Measurements from ENCODE around the gene RUNDC3A.
A peak's percentile ranks its signal among the peaks of the same experiment; 100 is the strongest.
"Not testable (repeated sequence)": the region's sequence is repeated elsewhere in the genome, so short reads cannot be mapped to it uniquely, and the experiment has no call there.

The RUNDC3A gene

DNA sequence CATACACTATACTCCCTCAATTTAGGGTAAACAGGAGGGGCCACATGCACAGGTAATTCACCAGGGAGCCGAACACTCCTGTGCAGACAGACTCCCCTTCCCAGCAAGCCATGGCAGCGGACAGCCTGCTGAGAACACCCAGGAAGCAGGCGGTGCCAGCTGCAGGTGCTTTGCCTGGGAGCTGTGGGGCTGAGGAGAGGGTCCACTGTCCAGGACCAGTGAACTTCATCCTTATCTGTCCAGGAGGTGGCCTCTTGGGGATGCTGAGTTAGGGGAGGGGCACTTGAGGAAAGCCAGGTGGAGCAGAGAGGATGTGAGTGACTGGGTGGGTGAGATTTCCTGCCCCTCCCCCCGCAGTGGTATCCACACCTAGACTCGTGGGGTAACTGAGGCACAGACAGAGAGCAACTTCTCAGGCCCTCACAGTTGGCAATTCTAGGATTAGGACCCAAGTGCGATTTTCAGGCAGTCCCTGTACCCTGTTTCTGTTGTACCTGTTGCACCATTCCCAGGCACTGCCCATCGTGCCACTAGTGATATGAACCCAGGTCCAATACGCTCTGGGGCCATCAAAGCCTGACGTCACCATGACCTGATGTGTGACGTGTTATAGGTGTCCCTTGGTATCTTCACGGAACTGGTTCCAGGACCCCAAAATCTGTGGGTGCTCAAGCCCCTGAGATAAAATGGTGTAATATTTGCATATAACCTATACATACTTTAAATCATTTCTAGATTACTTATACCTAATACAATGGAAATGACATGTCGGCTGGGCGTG lies 37.9 kb downstream of the RUNDC3A start:
- DNase-seq, result no peak

DNA sequence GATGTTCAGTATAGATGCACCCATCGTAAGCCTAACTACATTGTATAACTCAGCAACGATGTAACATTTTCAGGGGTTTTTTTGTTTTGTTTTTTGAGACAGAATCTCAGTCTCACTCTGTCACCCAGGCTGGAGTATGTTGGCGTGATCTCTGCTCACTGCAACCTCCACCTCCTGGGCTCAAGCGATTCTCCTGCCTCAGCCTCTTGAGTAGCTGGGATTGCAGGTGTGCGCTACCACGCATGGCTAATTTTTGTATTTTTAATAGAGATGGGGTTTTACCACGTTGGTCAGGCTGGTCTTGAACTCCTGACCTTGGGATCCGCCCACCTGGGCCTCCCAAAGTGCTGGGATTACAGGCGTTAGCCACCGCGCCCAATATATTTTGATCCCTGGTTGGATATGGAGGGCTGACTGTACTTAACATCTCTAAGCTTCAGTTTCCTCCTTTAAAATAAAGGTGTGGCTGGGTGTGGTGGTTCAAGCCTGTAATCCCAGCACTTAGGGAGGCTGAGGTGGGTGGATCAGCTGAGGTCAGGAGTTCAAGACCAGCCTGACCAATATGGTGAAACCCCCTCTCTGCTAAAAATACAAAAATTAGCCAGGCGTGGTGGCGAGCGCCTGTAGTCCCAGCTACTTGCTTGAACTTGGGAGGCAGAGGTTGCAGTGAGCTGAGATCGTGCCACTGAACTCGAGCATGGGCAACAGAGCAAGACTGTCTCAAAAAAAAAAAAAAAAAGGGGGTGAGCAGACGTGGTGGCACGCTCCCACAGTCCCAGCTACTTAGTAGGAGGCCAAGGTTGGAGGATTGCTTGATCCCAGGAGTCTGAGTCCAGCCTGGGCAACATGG lies 39.0 kb downstream of the RUNDC3A start:
- DNase-seq, result not testable (repeated sequence)

DNA sequence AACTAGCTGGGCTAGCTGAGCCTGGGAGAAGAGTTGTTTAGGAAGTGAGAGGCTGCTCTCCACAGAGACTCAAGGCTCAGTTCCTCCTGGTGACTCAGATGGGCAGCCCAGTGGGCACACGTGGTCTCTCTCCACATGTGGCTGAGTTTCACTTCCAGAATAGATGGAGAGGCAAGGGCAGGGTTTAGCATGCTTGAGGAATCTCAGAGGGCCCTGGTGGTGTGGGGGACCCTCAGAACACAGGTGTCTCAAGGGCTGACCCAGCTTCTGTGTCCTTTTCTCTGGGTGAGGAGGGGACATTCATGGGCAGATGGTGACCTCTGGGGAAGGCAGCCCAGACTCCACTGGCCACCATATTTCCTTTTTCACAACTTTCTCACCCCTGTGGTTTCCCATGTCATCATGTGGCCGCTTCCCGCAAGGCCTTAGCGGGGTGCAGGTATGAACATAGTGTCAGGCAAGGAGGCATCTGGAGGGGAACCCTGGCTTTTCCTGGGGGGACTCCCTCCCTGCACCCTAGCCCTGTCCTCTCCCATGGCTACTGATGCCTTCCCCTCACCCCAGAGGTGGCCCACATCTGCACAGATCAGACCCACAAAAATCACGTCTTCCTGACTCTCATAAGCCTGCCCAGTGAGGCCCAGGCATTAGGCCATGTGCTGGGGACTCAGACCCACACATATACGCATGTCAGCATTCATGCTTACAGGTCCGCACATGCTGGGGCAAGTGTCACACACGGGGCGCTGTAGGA lies 40.0 kb downstream of the RUNDC3A start:
- peak; percentile 29 to 72 for DNase-seq

DNA sequence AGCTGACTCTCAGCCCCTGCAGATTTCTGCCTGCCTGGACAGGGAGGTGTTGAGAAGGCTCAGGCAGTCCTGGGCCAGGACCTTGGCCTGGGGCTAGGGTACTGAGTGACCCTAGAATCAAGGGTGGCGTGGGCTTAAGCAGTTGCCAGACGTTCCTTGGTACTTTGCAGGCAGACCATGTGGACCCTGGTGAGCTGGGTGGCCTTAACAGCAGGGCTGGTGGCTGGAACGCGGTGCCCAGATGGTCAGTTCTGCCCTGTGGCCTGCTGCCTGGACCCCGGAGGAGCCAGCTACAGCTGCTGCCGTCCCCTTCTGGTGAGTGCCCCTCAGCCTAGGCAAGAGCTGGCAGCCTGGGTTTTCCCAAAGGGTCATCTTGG lies 40.6 kb downstream of the RUNDC3A start:
- no peak for DNase-seq

DNA sequence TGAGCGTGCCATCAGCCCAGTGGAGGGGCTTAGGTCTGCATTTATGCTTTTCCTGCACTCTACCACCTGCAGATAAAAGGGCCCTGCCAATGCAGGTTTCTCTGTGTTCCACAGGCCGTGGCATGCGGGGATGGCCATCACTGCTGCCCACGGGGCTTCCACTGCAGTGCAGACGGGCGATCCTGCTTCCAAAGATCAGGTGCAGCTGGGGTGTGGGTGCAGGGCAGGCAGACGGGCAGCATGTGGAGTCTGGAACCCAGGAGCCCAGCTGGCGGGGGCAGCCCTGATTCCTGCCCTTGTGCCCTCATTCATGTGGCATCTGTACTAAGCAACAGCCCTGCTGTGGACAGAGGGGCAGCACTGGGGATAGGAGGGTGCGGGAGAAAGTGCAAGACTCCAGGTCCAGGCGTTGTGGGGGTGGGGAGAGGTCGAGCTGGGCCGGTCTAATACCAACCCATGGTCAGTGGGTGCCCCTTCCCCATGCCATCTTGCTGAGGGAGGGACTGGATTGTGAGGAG lies 41.2 kb downstream of the RUNDC3A start:
- DNase-seq, result no peak

DNA sequence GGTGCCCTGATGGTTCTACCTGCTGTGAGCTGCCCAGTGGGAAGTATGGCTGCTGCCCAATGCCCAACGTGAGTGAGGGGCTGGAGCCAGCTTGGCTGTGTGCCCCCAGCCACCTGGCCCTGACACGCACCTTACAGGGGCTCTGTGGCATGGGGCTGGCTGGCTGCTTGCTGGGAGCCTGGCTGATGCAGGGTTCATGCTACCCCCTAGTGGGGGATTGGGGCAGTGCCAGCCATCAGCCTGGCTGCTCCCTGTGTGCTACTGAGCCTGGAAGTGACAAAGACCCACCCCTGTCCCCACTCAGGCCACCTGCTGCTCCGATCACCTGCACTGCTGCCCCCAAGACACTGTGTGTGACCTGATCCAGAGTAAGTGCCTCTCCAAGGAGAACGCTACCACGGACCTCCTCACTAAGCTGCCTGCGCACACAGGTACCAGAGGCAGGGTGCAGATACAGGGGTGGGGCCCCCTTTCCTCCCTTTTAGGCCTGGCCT lies 42.4 kb downstream of the RUNDC3A start:
- peak; percentile 26 to 29 for DNase-seq

DNA sequence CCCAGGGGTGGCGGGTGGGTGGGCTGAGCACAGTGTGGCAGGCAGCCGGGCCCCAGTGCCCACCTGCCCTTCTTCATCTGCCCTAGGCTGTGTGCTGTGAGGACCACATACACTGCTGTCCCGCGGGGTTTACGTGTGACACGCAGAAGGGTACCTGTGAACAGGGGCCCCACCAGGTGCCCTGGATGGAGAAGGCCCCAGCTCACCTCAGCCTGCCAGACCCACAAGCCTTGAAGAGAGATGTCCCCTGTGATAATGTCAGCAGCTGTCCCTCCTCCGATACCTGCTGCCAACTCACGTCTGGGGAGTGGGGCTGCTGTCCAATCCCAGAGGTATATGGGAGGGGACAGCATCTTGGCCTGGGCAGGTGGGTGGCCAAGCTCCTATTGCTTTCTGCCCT lies 43.1 kb downstream of the RUNDC3A start:
- no peak for DNase-seq

DNA sequence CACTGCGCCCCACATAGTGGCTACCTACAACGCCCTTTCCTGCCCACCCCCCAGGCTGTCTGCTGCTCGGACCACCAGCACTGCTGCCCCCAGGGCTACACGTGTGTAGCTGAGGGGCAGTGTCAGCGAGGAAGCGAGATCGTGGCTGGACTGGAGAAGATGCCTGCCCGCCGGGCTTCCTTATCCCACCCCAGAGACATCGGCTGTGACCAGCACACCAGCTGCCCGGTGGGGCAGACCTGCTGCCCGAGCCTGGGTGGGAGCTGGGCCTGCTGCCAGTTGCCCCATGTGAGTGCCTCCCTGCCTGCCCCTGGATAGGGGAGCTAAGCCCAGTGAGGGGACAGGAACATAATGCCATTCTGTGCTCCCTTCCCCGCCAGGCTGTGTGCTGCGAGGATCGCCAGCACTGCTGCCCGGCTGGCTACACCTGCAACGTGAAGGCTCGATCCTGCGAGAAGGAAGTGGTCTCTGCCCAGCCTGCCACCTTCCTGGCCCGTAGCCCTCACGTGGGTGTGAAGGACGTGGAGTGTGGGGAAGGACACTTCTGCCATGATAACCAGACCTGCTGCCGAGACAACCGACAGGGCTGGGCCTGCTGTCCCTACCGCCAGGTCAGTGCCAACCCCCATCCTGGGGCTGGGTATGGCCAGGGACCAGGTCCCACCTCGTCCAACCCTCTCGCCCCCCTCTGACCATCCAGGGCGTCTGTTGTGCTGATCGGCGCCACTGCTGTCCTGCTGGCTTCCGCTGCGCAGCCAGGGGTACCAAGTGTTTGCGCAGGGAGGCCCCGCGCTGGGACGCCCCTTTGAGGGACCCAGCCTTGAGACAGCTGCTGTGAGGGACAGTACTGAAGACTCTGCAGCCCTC lies 43.8 kb downstream of the RUNDC3A start:
- no peak for DNase-seq

DNA sequence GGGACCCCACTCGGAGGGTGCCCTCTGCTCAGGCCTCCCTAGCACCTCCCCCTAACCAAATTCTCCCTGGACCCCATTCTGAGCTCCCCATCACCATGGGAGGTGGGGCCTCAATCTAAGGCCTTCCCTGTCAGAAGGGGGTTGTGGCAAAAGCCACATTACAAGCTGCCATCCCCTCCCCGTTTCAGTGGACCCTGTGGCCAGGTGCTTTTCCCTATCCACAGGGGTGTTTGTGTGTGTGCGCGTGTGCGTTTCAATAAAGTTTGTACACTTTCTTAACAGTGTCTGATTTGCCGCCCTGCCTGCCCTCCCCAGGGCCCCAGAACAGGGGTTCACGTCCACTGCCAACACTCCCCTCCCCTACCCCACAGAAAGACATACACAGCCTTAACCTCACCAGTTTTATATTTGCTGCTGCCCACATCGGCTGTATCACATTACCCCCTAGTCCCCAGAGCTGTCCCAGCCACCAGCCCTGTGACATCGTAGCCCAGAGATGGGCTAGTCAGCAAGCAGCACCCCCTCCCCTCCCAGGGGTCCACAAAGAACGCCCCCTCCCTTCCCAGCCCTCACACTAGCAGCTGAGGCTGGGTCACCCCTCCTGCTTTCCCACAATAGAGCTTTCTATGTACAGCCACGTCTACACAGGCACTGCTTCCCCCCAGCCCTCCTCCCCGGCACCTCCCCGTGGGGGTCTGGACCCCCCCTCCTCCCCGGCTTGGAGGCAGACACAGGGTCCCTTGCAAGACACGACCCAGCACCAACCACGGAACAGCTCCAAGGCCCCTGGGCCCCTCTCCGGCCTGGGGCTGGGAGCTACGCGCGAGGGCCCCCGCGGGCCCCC lies 44.6 kb downstream of the RUNDC3A start:
- DNase-seq, result no peak

DNA sequence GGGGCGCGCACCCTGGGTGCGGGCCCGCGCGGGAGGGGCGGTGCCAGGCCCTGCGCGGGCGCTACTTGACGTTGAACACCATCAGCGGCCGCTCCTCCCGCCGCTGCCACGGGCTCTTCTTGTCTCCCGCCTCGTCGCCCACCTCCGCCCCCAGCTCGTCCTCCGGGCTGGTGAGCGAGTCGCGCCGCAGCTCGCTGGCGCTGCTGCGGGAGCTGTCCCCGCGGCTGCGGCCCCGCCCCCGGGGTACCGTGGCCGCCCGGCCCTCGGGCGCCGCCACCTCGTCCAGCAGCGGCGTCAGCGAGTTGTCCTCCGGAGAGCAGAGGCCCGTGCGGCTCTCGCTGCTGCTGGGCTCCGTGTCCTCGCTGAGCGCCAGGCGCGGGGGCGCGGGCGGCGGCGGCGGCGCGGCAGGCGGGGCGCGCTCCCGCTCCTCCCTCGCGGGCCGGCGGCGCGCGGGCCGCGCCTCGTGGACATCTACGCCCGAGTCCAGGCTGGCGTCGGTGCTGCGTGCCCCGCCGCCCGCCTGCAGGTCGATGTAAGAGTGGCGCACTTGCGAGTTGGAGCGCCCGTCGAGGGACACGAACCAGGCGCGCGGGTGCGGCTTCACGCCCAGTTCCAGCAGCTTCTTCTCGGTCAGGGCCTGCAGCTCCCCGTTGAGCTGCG lies 45.4 kb downstream of the RUNDC3A start:
- no peak for DNase-seq

DNA sequence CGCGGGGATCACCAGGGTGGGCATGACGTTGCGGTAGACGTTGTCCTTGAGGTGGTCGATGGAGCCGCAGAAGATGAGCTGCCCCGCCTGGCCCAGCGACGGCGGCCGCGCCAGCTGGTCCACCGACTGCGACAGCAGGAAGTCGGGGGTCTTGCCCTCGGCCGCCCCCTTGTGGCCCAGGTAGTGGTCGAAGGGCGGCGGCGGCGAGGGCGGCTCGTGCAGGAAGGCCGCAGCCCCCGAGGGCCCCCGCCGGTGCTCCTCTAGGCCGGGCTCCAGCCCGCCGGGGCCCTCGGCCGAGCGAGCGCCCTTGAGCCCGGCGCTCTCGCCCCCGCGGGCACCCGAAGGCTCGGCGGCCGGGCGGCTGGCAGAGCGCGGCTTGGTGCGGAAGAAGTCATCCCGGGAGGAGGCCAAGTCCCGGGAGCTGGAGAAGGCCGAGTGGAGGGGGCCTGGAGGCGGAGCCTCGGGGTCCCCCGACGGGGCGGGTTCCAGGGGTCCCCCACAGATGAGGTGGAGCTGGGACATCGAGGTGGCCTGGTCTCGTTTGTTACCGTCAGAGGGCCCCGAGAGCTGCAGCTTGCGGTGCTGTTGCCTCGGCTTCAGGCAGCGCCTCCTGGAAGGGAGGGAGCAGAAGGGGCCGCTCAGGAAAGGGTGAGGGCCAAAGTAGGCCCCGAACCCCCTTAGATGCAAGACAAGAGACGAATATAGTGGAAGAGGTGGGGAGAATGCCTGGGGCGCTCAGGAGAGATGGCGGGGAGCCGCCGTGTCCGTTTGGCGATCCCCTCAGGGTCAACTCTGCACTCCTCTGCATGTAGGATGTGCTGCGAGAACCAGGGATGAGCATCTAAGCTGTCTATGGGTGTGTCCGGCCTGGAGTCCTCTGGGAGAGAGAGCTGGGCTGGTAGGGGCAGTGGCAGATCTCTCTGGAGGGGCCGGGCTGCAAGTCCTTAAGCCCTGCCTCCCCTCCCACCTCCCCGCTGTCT lies 46.5 kb downstream of the RUNDC3A start:
- DNase-seq, result no peak

DNA sequence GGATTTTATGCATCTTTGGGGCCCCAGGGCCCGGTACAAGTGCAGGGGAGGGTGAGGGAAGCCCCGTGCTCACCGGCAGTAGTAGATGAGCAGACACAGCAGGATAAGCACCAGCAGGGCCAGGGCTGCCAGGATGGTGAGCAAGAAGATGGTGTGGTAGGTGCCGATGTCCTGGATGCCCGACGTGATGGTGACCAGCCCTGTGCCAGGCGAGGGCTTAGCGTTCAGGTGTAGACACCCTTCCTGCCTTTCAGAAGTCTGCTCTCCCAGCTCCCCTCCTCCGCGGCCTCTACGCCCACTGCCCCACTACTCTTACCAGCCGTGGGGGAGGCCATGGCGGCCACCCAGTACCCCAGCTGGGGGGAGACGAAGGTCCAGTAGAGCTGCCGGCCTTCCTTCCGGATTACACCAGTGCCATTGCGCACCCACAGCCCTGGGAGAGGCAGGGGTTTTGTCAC lies 47.3 kb downstream of the RUNDC3A start:
- no peak for DNase-seq

DNA sequence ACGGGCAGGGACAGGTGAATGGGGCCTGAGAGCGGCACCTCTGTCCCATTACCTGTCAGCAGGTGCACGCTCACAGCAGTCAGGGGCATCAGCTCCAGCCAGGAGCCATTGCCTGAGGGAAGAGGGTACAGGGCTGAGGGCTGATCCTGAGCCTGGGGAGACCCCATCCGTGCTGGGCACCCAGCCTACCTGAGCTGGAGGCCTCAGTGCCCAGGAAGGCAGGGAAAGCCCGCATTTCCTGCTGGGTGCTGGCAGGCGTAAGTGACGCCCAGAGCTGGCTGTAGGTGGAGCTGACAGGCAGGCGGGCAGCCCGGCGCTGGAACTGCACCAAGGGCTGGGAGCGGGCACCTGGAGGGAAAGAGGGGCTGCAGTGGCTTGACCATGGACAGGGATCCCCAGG lies 47.8 kb downstream of the RUNDC3A start:
- DNase-seq, result no peak

DNA sequence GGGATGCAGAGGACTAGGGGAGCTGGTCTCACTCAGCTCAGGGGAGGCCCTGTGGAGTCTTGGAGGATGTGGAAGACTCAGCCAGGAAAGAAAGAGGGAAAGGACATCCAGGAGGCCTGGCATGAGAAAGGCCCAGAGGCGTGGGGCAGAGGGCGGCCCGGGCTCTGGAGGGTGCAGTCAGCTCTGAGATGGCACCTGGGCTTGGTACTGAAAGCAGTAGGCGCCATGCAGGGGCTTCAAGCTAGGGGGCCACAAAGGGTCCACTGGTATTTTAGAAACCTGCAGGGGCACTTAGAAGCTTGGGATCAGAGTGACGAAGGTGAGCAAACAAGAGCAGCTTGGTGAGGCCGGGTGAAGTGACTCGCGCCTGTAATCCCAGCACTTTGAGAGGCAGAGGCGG lies 49.7 kb downstream of the RUNDC3A start:
- no peak for DNase-seq

DNA sequence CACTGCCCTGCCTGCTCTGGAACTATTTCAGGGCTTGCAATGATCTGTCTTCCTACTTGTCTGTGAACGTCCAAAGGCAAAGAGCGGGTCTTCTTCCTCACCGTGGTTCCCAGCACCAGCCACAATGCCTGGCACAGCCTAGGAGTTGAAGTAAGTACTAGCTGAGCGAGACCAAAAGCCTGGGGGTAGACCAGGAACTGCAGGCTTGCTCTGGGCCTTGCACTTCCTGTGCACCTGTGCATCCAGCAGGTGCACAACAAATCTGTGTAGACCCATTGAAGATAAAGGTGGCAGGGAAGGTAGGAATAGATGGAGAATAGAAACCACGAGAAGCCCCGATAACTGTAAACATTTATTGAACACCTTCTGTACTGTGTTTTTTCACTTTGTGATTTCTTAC lies 50.6 kb downstream of the RUNDC3A start:
- DNase-seq, result no peak

DNA sequence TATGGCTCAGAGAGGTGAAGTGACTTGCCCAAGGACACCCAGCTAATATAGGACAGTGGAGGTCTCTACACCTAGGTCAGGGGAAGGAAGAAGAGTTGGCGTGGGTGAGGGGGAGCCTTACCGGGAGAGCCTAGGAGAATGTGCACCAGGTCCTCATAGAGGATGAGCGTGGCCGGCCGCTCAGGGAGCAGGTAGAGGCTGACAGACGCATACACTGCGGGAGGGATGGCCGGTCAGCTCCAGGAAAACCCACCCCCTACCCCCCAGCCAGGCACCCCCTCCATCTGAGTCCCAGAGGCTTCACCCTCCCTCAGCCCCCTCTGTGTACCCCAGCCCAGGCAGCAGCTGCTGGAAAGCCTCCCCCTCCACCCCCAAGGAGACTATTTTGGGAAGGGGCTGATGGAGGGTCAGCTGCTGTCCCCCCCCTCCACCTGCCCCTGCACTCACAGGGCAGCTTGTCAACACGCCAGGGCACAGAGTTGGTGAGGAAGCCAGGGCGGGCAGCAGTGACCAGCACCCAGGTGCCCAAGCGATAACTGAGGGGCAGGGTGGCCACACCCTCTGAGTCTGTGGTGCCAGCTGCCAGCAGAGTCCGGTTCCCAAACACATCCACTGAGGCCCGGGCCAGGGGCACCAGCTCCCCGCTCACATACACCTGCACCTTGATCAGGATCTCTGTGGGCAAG lies 51.2 kb downstream of the RUNDC3A start:
- no peak for DNase-seq

DNA sequence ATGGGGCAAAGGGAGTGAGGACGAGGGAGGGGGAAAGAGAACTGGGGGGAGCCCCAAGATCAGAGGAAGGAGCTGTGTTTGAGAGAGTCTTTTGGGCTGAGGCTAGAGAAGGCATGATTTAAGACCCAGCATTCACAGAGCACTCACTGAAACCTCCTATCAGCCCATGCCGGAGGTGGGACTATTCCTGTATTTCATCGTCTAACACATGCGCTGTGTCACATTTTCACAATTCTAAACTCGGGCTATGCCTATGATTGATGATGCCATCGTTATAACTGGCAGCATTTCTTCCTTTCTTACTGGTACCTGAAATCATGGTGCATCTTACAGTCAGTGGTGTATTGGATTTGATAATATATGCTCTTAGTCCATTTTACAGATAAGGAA lies 51.7 kb downstream of the RUNDC3A start:
- no peak for DNase-seq

DNA sequence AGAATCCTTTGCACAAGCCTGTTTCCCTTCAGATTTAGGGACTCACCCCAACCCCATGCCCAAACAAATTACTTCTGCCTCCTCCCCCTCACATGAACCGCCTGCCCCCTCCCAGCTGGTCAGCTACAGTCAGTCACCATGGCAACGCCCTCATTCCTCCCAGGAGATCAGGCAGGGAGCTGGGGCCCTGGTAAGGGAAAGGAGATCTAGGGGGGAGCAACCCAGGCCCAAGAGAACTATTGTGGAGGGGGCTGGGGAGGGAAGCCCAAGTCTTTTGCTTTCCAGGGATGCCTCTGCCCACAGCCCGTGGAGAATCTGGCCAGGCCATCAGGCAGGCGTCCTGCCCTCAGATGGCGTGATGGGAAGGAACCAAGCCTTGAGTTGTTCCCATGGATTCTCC lies 52.4 kb downstream of the RUNDC3A start:
- DNase-seq, result no peak

All from bone marrow (tissue), 2 donors.